A549 treated with DMSO at 1 μM for 4 hours (cell line): ENCODE data around the gene COPA. TPM values are rescaled to one million over a fixed set of nuclear protein-coding genes. Genes with fewer than 3 reads are reported as not detected.

Source experiments
- total RNA-seq: library from RNA; stranded (reverse); fragments of 200-300 nt; extraction: Qiagen RNA extraction; gene quantifications from 5 replicates; pipeline ENCODE4 v1.2.3, GENCODE V29; 2022; ENCODE audit warnings: low read depth

COPA gene
- total RNA-seq = 83.1 to 98.1 TPM (median 87.3 TPM) in 5 replicates

DNA sequence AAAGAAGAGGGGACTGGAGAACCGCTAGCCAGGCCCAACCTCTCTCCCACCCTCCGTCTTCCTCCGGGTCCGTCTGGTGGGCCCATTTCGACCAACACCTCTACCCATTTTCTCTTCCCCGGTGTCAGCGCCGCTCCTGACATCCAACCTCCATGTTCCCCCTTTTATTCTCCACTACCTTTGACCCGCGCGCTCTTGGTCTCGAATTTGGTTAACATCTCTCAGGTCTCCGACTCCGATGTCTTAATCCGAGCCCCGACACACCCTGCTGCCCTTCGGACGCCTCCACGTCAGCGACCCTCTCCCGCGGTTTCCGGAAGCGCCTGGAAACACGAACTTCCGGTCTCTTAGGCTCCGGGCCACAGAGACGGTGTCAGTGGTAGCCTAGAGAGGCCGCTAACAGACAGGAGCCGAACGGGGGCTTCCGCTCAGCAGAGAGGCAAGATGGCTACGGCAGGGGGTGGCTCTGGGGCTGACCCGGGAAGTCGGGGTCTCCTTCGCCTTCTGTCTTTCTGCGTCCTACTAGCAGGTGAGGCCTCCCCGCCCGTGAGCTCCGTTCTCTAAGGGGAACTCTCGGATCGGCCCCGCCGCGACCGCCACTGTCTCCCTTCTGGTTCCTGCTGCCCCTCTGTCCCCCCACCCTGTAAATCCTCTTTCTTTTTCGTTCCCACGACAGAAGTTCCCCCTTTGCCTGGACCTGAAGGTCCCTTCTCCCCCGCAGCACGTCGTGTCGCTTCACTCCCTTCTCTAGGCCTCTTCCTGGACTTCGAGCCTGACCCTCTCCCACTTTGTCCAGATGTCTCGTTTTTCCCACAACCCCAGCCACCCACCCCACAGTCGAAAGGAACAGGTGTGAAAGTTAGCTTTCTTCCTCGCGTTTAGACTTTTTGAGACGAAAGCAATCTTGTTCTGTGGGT is at the start of gene COPA, which contains the start of gene NCSTN:
TSS of gene COPA (minus strand) at position 298 of the 917 bp plus-strand sequence. CDS start at position 218, 80 bp downstream.
TSS of gene NCSTN (plus strand) at position 431 of the 917 bp plus-strand sequence. CDS start at position 445, 14 bp downstream.

DNA sequence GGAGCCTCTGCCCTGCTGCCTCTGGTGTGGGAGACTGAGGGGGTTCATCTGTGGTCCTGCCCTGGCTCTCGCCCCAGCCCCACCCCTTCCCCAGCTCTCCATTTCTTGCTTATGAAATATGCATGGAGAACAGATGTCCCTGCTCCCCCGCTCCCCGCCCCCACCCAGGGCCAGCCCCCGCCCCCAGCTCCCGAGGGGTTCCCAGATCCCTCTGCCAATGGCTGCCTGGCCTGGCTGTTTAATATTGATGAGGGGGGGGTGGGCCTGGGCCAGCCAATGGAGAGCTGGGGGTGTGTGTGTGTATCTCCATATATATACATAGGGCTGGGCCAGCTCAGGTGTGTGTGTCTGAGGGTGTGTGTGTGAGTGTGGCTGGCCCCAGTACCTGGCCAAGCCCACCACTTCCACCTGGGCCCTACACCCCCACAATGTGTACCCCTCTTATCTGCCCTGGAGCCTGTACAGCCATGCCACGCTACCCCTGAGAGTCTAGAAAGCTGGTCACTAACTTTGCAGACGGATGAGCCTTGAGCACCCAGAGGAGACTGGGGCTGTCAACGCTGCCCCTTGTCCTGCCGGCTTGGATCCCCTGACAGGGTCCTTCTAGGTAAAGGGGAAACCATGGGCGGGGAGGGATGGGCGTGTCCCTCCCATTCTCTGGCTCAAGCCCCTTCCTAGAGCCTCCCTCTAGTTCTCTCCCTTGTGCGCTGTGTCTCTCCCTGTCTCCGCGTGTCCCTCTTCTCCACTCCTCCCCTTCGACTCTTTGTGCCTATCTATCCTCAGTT is 23.9 kb upstream of the COPA start, which contains the start of gene NHLH1:
TSS of gene NHLH1 (plus strand) at position 341 of the 785 bp plus-strand sequence. CDS start 3,661 bp downstream, outside the sequence.

DNA sequence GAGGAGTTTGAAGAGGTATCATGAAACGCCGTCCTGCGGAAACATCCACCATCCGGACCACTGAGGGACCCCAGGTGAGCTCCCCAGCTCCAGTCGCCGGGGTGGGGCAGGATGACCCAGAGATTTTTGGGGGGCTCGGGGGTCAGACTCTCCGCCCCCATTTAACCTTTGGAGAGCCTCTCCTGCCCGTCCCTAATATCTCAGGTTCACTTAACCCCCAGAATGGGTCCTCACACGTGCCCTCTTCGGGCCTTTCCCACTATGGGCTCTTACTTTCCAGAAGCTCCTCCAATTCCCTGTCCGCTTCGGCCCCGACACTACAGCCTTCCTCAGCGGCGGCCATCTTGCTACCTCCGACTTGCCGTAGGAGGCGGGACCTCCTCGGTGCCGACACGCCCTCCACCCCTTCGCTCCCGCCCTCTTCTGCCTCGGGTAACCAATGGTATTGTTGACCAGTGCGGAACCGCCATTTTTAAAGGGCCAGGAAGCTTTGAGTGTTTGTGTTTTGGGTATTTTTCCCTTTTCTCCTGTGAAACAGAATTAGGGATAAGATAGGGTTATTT is 58.2 kb downstream of the COPA start, which contains the start of gene PEX19:
TSS of gene PEX19 (minus strand) at position 352 of the 563 bp plus-strand sequence. CDS start at position 343, 9 bp downstream.

DNA sequence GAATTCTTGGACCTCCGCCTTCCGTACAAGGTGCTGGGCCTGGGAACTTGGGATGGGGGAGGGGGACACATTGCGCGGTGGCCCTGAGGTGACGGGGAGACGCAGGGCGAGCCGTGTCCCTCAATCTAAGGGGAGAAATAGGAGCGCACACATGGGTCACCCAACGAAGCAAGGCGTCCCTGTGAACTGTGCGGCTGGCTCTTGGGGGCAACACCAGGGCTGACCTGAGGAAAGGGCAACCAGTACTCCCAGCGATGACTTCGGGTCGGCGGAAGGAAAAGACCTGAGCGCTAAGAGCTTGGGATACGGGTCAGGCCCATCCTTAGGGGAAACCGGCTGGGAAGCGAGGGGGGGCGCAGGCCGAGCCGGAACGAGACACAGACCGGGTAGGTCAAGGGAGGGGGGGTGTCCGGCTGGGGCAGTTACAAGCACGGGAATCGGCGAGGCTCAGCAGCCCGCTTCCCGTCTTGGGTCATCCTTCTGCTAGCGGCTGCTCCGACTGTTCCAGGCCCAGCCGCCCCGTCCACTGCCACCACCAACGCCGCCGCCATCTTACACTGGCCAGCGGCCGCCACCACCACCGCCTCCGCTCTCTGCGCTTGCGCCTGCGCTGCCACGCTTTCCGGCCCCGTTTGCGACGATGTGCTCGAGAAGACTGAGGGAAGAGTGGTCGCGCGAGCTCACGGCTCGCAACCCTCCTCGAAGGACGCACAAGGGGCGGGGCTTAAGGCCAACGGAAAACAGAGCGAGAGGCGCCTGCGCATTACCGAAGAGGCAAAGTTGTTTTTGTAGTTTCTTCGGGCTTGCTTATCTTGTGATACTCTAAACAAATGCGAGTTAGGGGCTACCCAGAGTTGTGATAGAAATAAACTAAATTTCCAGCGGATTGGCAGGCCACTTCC is 80.9 kb downstream of the COPA start, which contains the start of gene DCAF8:
TSS of gene DCAF8 (minus strand) at position 657 of the 902 bp plus-strand sequence. CDS start 18,541 bp downstream, outside the sequence.

Other genes starting within 250 kb of the COPA start
- gene IGSF8, start 244.6 kb downstream of the COPA start, total RNA-seq = 6.4 to 9.9 TPM (median 8.2 TPM) in 5 replicates
- gene ATP1A2, start 227.5 kb downstream of the COPA start, total RNA-seq = 0.02 to 0.06 TPM (median 0.03 TPM) in 3 of 5 replicates, not detected in the others
- gene ATP1A4, start 191.6 kb downstream of the COPA start, total RNA-seq = not detected in 5 replicates
- not detected in 5 replicates for gene CASQ1, start 152.7 kb downstream of the COPA start, total RNA-seq
- 190 to 235 TPM (median 206 TPM) in 5 replicates for gene PEA15, start 137.9 kb downstream of the COPA start, total RNA-seq
- gene DCAF8, start 80.7 kb downstream of the COPA start, total RNA-seq = 41.2 to 58.7 TPM (median 53.4 TPM) in 5 replicates
- gene PEX19, start 58.1 kb downstream of the COPA start, total RNA-seq = 21.2 to 30.0 TPM (median 26.3 TPM) in 5 replicates
- 43.5 to 48.5 TPM (median 46.6 TPM) in 5 replicates for gene NCSTN, start 133 bp upstream of the COPA start, total RNA-seq
- gene NHLH1, start 23.8 kb upstream of the COPA start, total RNA-seq = 0.33 to 0.71 TPM (median 0.38 TPM) in 5 replicates
- 0.84 to 1.3 TPM (median 1.2 TPM) in 5 replicates for gene VANGL2, start 57.3 kb upstream of the COPA start, total RNA-seq
- not detected in 5 replicates for gene SLAMF6, start 180.0 kb upstream of the COPA start, total RNA-seq
- gene CD84, start 236.2 kb upstream of the COPA start, total RNA-seq = not detected in 5 replicates